ENCODE measurements around the gene DUS1L.

The DUS1L gene

GRCh38 chr17:82086941-82087906 is 21.6 kb upstream of the DUS1L start:
- no peaks in the 10 kb centered on the region for H3K27me3 ChIP-seq (ENCODE audit: insufficient read depth, low read length)
- H2AFZ ChIP-seq (ENCODE audit: low read length, unreplicated experiment) = no peak overlapping the region
- H3K4me3 ChIP-seq (ENCODE audit: low read depth, low read length) = no peak overlapping the region
- H3K27ac ChIP-seq (ENCODE audit: low read depth, low read length) = no peak overlapping the region
- H3K4me1 ChIP-seq (ENCODE audit: control insufficient read depth, insufficient read depth, low read length, unreplicated experiment) = no peaks in the 10 kb centered on the region
- no peaks in the 10 kb centered on the region for H3K79me2 ChIP-seq (ENCODE audit: control insufficient read depth, insufficient read depth, low read length, unreplicated experiment)
- peaks cover 21% of the 10 kb centered on the region; the same call in 1 of the 2 replicates for H3K36me3 ChIP-seq (ENCODE audit: insufficient read depth, low read length)

- Histone ChIP-seq H3K79me2 (ENCODE audit: control insufficient read depth, insufficient read depth, low read length, unreplicated experiment) (no peaks in the 10 kb centered on the region), H3K36me3 (ENCODE audit: insufficient read depth, low read length) (peaks cover 21% of the 10 kb centered on the region; the same call in 1 of the 2 replicates), H2AFZ (ENCODE audit: low read length, unreplicated experiment) (no peak overlapping the region), H3K4me3 (ENCODE audit: low read depth, low read length) (no peak overlapping the region), H3K27ac (ENCODE audit: low read depth, low read length) (no peak overlapping the region), H3K4me1 (ENCODE audit: control insufficient read depth, insufficient read depth, low read length, unreplicated experiment) (no peaks in the 10 kb centered on the region), H3K27me3 (ENCODE audit: insufficient read depth, low read length) (no peaks in the 10 kb centered on the region)
Observed at GRCh38 chr17:82085931-82086764, 20.5 kb upstream of the DUS1L start.

- Histone ChIP-seq H3K36me3 (ENCODE audit: insufficient read depth, low read length) (peaks cover 20% of the 10 kb centered on the region; the same call in 1 of the 2 replicates), H3K27me3 (ENCODE audit: insufficient read depth, low read length) (no peaks in the 10 kb centered on the region), H2AFZ (ENCODE audit: low read length, unreplicated experiment) (no peak overlapping the region), H3K4me1 (ENCODE audit: control insufficient read depth, insufficient read depth, low read length, unreplicated experiment) (no peaks in the 10 kb centered on the region), H3K27ac (ENCODE audit: low read depth, low read length) (no peak overlapping the region), H3K79me2 (ENCODE audit: control insufficient read depth, insufficient read depth, low read length, unreplicated experiment) (no peaks in the 10 kb centered on the region), H3K4me3 (ENCODE audit: low read depth, low read length) (no peak overlapping the region)
Observed at GRCh38 chr17:82085031-82085861, 19.6 kb upstream of the DUS1L start.

- Histone ChIP-seq H2AFZ (ENCODE audit: low read length, unreplicated experiment) (no peak overlapping the region), H3K27me3 (ENCODE audit: insufficient read depth, low read length) (no peaks in the 10 kb centered on the region), H3K27ac (ENCODE audit: low read depth, low read length) (no peak overlapping the region), H3K36me3 (ENCODE audit: insufficient read depth, low read length) (peaks cover 25% of the 10 kb centered on the region; the same call in 1 of the 2 replicates), H3K79me2 (ENCODE audit: control insufficient read depth, insufficient read depth, low read length, unreplicated experiment) (no peaks in the 10 kb centered on the region), H3K4me1 (ENCODE audit: control insufficient read depth, insufficient read depth, low read length, unreplicated experiment) (no peaks in the 10 kb centered on the region), H3K4me3 (ENCODE audit: low read depth, low read length) (no peak overlapping the region)
Observed at GRCh38 chr17:82084373-82085030, 18.9 kb upstream of the DUS1L start.

GRCh38 chr17:82083533-82084359 is 18.1 kb upstream of the DUS1L start:
- peaks cover 29% of the 10 kb centered on the region; the same call in 1 of the 2 replicates for H3K36me3 ChIP-seq (ENCODE audit: insufficient read depth, low read length)
- H3K79me2 ChIP-seq (ENCODE audit: control insufficient read depth, insufficient read depth, low read length, unreplicated experiment) = no peaks in the 10 kb centered on the region
- no peak overlapping the region for H3K27ac ChIP-seq (ENCODE audit: low read depth, low read length)
- H3K27me3 ChIP-seq (ENCODE audit: insufficient read depth, low read length) = no peaks in the 10 kb centered on the region
- H2AFZ ChIP-seq (ENCODE audit: low read length, unreplicated experiment) = no peak overlapping the region
- no peaks in the 10 kb centered on the region for H3K4me1 ChIP-seq (ENCODE audit: control insufficient read depth, insufficient read depth, low read length, unreplicated experiment)
- H3K4me3 ChIP-seq (ENCODE audit: low read depth, low read length) = no peak overlapping the region

GRCh38 chr17:82083009-82083408 is 17.4 kb upstream of the DUS1L start:
- H3K4me3 ChIP-seq (ENCODE audit: low read depth, low read length) = no peak overlapping the region
- H2AFZ ChIP-seq (ENCODE audit: low read length, unreplicated experiment) = no peak overlapping the region
- peaks cover 26% of the 10 kb centered on the region; the same call in 1 of the 2 replicates for H3K36me3 ChIP-seq (ENCODE audit: insufficient read depth, low read length)
- H3K27ac ChIP-seq (ENCODE audit: low read depth, low read length) = no peak overlapping the region
- no peaks in the 10 kb centered on the region for H3K79me2 ChIP-seq (ENCODE audit: control insufficient read depth, insufficient read depth, low read length, unreplicated experiment)
- H3K4me1 ChIP-seq (ENCODE audit: control insufficient read depth, insufficient read depth, low read length, unreplicated experiment) = no peaks in the 10 kb centered on the region
- no peaks in the 10 kb centered on the region for H3K27me3 ChIP-seq (ENCODE audit: insufficient read depth, low read length)

- Histone ChIP-seq H3K27me3 (ENCODE audit: insufficient read depth, low read length) (no peaks in the 10 kb centered on the region), H3K27ac (ENCODE audit: low read depth, low read length) (no peak overlapping the region), H3K4me1 (ENCODE audit: control insufficient read depth, insufficient read depth, low read length, unreplicated experiment) (no peaks in the 10 kb centered on the region), H2AFZ (ENCODE audit: low read length, unreplicated experiment) (no peak overlapping the region), H3K79me2 (ENCODE audit: control insufficient read depth, insufficient read depth, low read length, unreplicated experiment) (no peaks in the 10 kb centered on the region), H3K4me3 (ENCODE audit: low read depth, low read length) (no peak overlapping the region), H3K36me3 (ENCODE audit: insufficient read depth, low read length) (peaks cover 25% of the 10 kb centered on the region; the same call in 1 of the 2 replicates)
Observed at GRCh38 chr17:82082456-82082855, 16.9 kb upstream of the DUS1L start.

- H3K79me2 ChIP-seq (ENCODE audit: control insufficient read depth, insufficient read depth, low read length, unreplicated experiment) = no peaks in the 10 kb centered on the region
- no peaks in the 10 kb centered on the region for H3K4me1 ChIP-seq (ENCODE audit: control insufficient read depth, insufficient read depth, low read length, unreplicated experiment)
- no peak overlapping the region for H3K4me3 ChIP-seq (ENCODE audit: low read depth, low read length)
- no peak overlapping the region for H2AFZ ChIP-seq (ENCODE audit: low read length, unreplicated experiment)
- H3K36me3 ChIP-seq (ENCODE audit: insufficient read depth, low read length) = peaks cover 22% of the 10 kb centered on the region; the same call in 1 of the 2 replicates
- no peak overlapping the region for H3K27ac ChIP-seq (ENCODE audit: low read depth, low read length)
- H3K27me3 ChIP-seq (ENCODE audit: insufficient read depth, low read length) = no peaks in the 10 kb centered on the region
Observed at GRCh38 chr17:82081966-82082365, 16.4 kb upstream of the DUS1L start.

GRCh38 chr17:82081546-82081945 is 15.9 kb upstream of the DUS1L start:
- H3K36me3 ChIP-seq (ENCODE audit: insufficient read depth, low read length) = peaks cover 22% of the 10 kb centered on the region; the same call in 1 of the 2 replicates
- H3K27ac ChIP-seq (ENCODE audit: low read depth, low read length) = no peak overlapping the region
- H3K4me3 ChIP-seq (ENCODE audit: low read depth, low read length) = no peak overlapping the region
- no peaks in the 10 kb centered on the region for H3K79me2 ChIP-seq (ENCODE audit: control insufficient read depth, insufficient read depth, low read length, unreplicated experiment)
- no peaks in the 10 kb centered on the region for H3K27me3 ChIP-seq (ENCODE audit: insufficient read depth, low read length)
- no peaks in the 10 kb centered on the region for H3K4me1 ChIP-seq (ENCODE audit: control insufficient read depth, insufficient read depth, low read length, unreplicated experiment)
- no peak overlapping the region for H2AFZ ChIP-seq (ENCODE audit: low read length, unreplicated experiment)

Measured in ACC112 (cell line).